SK-N-SH (cell line): ENCODE data around the gene PTCHD4. TPM values are rescaled to one million over a fixed set of nuclear protein-coding genes. Genes with fewer than 3 reads are reported as not detected.

ENCODE experiments used
- CTCF ChIA-PET: fragments of 300-600, 350-600 bp; formaldehyde crosslinking; extraction: SDS; loops from one replicate; lab custom pipeline; 2021; lab: Yijun Ruan, JAX
- POLR2A ChIA-PET: fragments of 350-600 bp; sonication (Branson Sonifier 250); formaldehyde crosslinking; extraction: SDS; loops from one replicate; lab custom pipeline; 2020; ENCODE audit warnings: antibody characterized with exemption, inconsistent platforms; lab: Yijun Ruan, JAX
- DNase-seq: peaks from one replicate; pipeline ENCODE4 v3.0.0; 2012
- H2AFZ ChIP-seq: fragments of 200-600 bp; sonication (generic); 2 replicates; pipeline ENCODE4 v1.8.1; 2016; ENCODE audit warnings: antibody characterized with exemption, mild to moderate bottlenecking, low read depth
- H3F3A ChIP-seq: fragments of 200-600 bp; sonication (generic); replicated peaks from 2 replicates; pipeline ENCODE3; 2016; ENCODE audit warnings: antibody characterized with exemption, mild to moderate bottlenecking; ENCODE audit not compliant: insufficient read depth
- H3K27ac ChIP-seq, 2 experiments: fragments of 200-500 bp in 1 of 2; fragments of 200-600 bp in 1 of 2; sonication (Bioruptor generic) in 1 of 2; sonication (generic), shearing (Covaris generic) in 1 of 2; 2 replicates each; pipeline versions ENCODE4 v1.5.1 to v1.6.1; 2014 to 2016; ENCODE audit warnings: low read depth in 2 of 2, inconsistent platforms in 1 of 2, low read length in 1 of 2, mild to moderate bottlenecking in 1 of 2, mixed read lengths in 1 of 2
- H3K27me3 ChIP-seq: fragments of 200-600 bp; sonication (generic), shearing (Covaris generic); 2 replicates; pipeline ENCODE4 v1.6.1; 2016; ENCODE audit warnings: mixed run types; ENCODE audit not compliant: insufficient read depth
- H3K36me3 ChIP-seq, 2 experiments: fragments of 200-500 bp in 1 of 2; fragments of 200-600 bp in 1 of 2; sonication (Bioruptor generic) in 1 of 2; sonication (generic) in 1 of 2; replicated peaks in 1 of 2; 2 replicates each; pipeline versions ENCODE3 to v1.5.1; 2014 to 2016; ENCODE audit warnings: low read length in 1 of 2, mild to moderate bottlenecking in 1 of 2; ENCODE audit not compliant: insufficient read depth in 2 of 2, control insufficient read depth in 1 of 2
- H3K4me1 ChIP-seq, 2 experiments: fragments of 200-500 bp in 1 of 2; fragments of 200-600 bp in 1 of 2; sonication (Bioruptor generic) in 1 of 2; sonication (generic), shearing (Covaris generic) in 1 of 2; 2 replicates each; pipeline versions ENCODE4 v1.5.1 to v1.6.1; 2014 to 2016; ENCODE audit warnings: low read depth in 1 of 2, low read length in 1 of 2, mixed run types in 1 of 2; ENCODE audit not compliant: insufficient read depth in 2 of 2, control insufficient read depth in 1 of 2
- H3K4me2 ChIP-seq: fragments of 200-600 bp; sonication (generic), shearing (Covaris generic); 2 replicates; pipeline ENCODE4 v1.6.1; 2017; ENCODE audit warnings: mixed run types
- H3K4me3 ChIP-seq, 2 experiments: fragments of 200-500 bp in 1 of 2; fragments of 200-600 bp in 1 of 2; sonication (Bioruptor generic) in 1 of 2; sonication (generic), shearing (Covaris generic) in 1 of 2; 2 replicates each; pipeline versions ENCODE4 v1.5.1 to v1.8.1; 2014 to 2016; ENCODE audit warnings: low read depth in 2 of 2, inconsistent platforms in 1 of 2, low read length in 1 of 2, mild to moderate bottlenecking in 1 of 2, mixed read lengths in 1 of 2, moderate library complexity in 1 of 2
- H3K79me2 ChIP-seq: fragments of 200-600 bp; sonication (generic); 2 replicates; pipeline ENCODE4 v1.8.1; 2017; ENCODE audit warnings: mild to moderate bottlenecking; ENCODE audit not compliant: insufficient read depth
- H3K9ac ChIP-seq: fragments of 200-600 bp; sonication (generic); 2 replicates; pipeline ENCODE4 v1.6.1; 2017; ENCODE audit warnings: mixed run types
- H3K9me2 ChIP-seq: fragments of 200-600 bp; sonication (generic); 2 replicates; pipeline ENCODE4 v1.6.1; 2017; ENCODE audit warnings: mixed run types
- H3K9me3 ChIP-seq: fragments of 200-600 bp; sonication (generic); 2 replicates; pipeline ENCODE4 v1.6.1; 2017; ENCODE audit warnings: mixed run types, mild to moderate bottlenecking, moderate library complexity
- H4K20me1 ChIP-seq: fragments of 200-600 bp; sonication (generic); 2 replicates; pipeline ENCODE4 v1.6.1; 2017; ENCODE audit warnings: mild to moderate bottlenecking, mixed run types; ENCODE audit not compliant: insufficient read depth
- FOSL2 ChIP-seq: IDR thresholded peaks from 2 replicates; pipeline ENCODE4 v1.4.0; 2012; ENCODE audit warnings: low read depth, mild to moderate bottlenecking, moderate library complexity, borderline replicate concordance
- FOXJ3 ChIP-seq: sonication (generic); formaldehyde crosslinking; IDR thresholded peaks from 2 replicates; pipeline ENCODE4 v1.5.1; 2020; ENCODE audit warnings: mild to moderate bottlenecking, missing genetic modification reagents
- JUND ChIP-seq: IDR thresholded peaks from 2 replicates; pipeline ENCODE4 v1.4.0; 2012
- MEF2A ChIP-seq: IDR thresholded peaks from 2 replicates; pipeline ENCODE4 v1.4.0; 2012; ENCODE audit warnings: low read depth, borderline replicate concordance
- NFIC ChIP-seq: IDR thresholded peaks from 2 replicates; pipeline ENCODE4 v1.4.0; 2012; ENCODE audit warnings: borderline replicate concordance
- RAD21 ChIP-seq: IDR thresholded peaks from 2 replicates; pipeline ENCODE4 v1.6.1; 2012; ENCODE audit warnings: mild to moderate bottlenecking, low read length
- RCOR1 ChIP-seq: fragments of 150-350 bp; IDR thresholded peaks from 2 replicates; pipeline ENCODE4 v1.6.1; 2017; ENCODE audit warnings: antibody characterized with exemption, low read length
- RFX5 ChIP-seq: IDR thresholded peaks from 2 replicates; pipeline ENCODE4 v1.6.1; 2012; ENCODE audit warnings: mild to moderate bottlenecking, improper control_type of control experiment, low read length
- SIN3A ChIP-seq: IDR thresholded peaks from 2 replicates; pipeline ENCODE4 v1.6.1; 2012; ENCODE audit warnings: low read depth, mild to moderate bottlenecking, low read length, moderate library complexity, borderline replicate concordance
- SMC3 ChIP-seq: IDR thresholded peaks from 2 replicates; pipeline ENCODE4 v1.6.1; 2012; ENCODE audit warnings: low read depth, low read length, improper control_type of control experiment
- TAF1 ChIP-seq: IDR thresholded peaks from 2 replicates; pipeline ENCODE4 v1.6.1; 2012; ENCODE audit warnings: low read depth, mild to moderate bottlenecking, low read length, moderate library complexity, borderline replicate concordance
- TCF12 ChIP-seq: IDR thresholded peaks from 2 replicates; pipeline ENCODE4 v1.4.0; 2012
- WGBS: methylation state at CpG from one replicate; pipeline ENCODE4 v1.1.6; 2017; ENCODE audit warnings: low lambda C conversion rate; 5-methylcytosine and 5-hydroxymethylcytosine counted together
- polyA plus RNA-seq, 3 experiments: library from polyadenylated mRNA; depleted of rRNA; stranded (reverse); fragments of >200 nt; gene quantifications; 2 replicates each; pipeline ENCODE4 v1.2.3, GENCODE V29; 2012
- TF ChIP-seq, protein P1 (sequence below): fragments of 200-600 bp; sonication (generic); IDR thresholded peaks from 2 replicates; pipeline ENCODE4 v1.6.1; 2017; ENCODE audit warnings: antibody characterized with exemption, mild to moderate bottlenecking, moderate library complexity
- TF ChIP-seq, protein P2 (sequence below): IDR thresholded peaks from 2 replicates; pipeline ENCODE4 v1.6.1; 2012; ENCODE audit warnings: mild to moderate bottlenecking, low read depth, low read length, moderate library complexity
- TF ChIP-seq, protein P3 (sequence below): IDR thresholded peaks from 2 replicates; pipeline ENCODE4 v1.4.0; 2012; ENCODE audit warnings: low read depth
- TF ChIP-seq, protein P4 (sequence below): fragments of 150-350 bp; IDR thresholded peaks from 2 replicates; pipeline ENCODE4 v1.6.1; 2017; ENCODE audit warnings: antibody characterized with exemption, low read length, low read depth, borderline replicate concordance
- TF ChIP-seq, protein P5 (sequence below): IDR thresholded peaks from 2 replicates; pipeline ENCODE4 v1.4.0; 2012; ENCODE audit warnings: low read depth, borderline replicate concordance

PTCHD4 gene
- polyA plus RNA-seq, 1 of the 3 experiments (the other 2 are of a cell fraction): 4.0 TPM

DNA sequence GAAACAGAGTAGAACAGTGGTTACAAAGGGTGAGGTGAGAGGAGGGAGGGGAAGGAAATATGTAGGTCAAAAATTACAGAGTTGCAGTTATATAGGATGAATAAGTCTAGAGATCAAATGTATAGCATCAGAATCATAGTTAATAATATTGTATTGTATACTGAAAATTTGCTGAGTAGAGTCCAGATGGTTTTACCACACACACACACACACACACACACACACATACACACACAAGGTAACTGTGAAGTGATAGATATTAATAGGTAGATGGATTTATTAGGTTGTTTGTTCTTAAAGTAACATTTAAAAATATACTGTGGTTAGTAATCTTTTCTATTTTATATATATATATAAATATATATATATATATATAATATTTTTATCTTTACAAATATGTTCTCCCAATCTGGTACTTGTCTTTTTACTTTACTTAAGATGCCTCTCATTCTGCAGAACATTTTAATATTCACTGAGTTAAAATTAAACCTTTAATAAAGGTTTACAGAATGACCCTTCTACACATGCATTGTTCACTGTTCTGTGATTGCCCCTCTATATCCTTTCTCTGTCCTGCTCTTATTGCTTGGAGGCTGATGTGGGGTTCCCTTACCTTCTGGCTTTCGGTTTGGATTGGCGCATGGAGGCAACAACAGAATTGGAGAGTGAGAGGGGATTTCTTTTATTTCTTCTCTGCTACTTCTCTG is 408 bp downstream of the PTCHD4 start:
- H3K9me2 ChIP-seq: no peaks in the 10 kb centered on the region
- ChIA-PET CTCF (no interaction called here), POLR2A (no interaction called here)
- H3K9me3 ChIP-seq: no peaks in the 10 kb centered on the region
- 51% methylated on average over 2 of the region's 2 CpGs for WGBS
- peak overlapping the region; percentile 50 to 74 for H3K4me3 ChIP-seq
- DNase-seq: no peak
- H3K4me1 ChIP-seq: peaks cover 0 to 2% of the 10 kb centered on the region in 2 experiments; a peak in 2 of 4 replicates
- H2AFZ ChIP-seq: peak overlapping the region; percentile 81
- no peaks in the 10 kb centered on the region; the same call in 1 of the 2 replicates for H4K20me1 ChIP-seq
- H3K79me2 ChIP-seq: peaks cover 54% of the 10 kb centered on the region
- H3K4me2 ChIP-seq: peak overlapping the region; percentile 72
- no peaks in the 10 kb centered on the region for H3K27me3 ChIP-seq
- H3K9ac ChIP-seq: peak overlapping the region; percentile 91
- H3K36me3 ChIP-seq: no peaks in the 10 kb centered on the region
- H3K27ac ChIP-seq: peak overlapping the region; percentile 88 to 89
- H3F3A ChIP-seq: no peaks in the 10 kb centered on the region
- no peak for TF ChIP-seq SIN3A
- TF ChIP-seq, all 33 proteins: peak for 0

DNA sequence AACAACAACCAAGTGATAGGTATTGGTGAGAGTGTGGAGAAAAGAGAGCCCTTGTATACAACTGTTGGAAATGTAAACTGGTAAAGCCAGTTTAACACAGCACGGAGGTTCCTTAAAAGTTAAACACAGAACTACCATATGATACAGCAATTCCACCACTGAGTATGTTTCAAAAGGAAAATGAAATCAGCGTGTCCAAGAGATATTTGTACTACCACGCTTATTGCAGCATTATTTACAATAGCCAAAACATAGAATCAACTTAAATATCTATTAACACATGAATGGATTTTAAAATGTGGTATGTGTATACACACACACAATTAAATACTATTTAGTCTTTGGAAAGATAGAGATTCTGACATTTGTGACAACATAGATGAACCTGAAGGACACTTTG is 1.1 kb downstream of the PTCHD4 start:
- Histone ChIP-seq H3K4me1 (peaks cover 0 to 2% of the 10 kb centered on the region in 2 experiments; a peak in 2 of 4 replicates), H3K4me2 (peak overlapping the region; percentile 50), H3K9me2 (no peaks in the 10 kb centered on the region), H3K36me3 (no peaks in the 10 kb centered on the region), H3K9me3 (no peaks in the 10 kb centered on the region), H4K20me1 (no peaks in the 10 kb centered on the region; the same call in 1 of the 2 replicates), H3K27me3 (no peaks in the 10 kb centered on the region), H2AFZ (peak overlapping the region; percentile 26; the same call in 1 of the 2 replicates), H3K9ac (peak overlapping the region; percentile 73), H3K79me2 (peaks cover 61% of the 10 kb centered on the region), H3K27ac (peak overlapping the region; percentile 48 to 88; a peak in 3 of 4 replicates)
- 18% methylated on average over 3 of the region's 3 CpGs for WGBS
- CTCF ChIA-PET: no interaction called here
- no peak for DNase-seq
- TF ChIP-seq RCOR1: no peak
- TF ChIP-seq JUND: no peak
- no peak for TF ChIP-seq RFX5
- TF ChIP-seq, protein P1, sequence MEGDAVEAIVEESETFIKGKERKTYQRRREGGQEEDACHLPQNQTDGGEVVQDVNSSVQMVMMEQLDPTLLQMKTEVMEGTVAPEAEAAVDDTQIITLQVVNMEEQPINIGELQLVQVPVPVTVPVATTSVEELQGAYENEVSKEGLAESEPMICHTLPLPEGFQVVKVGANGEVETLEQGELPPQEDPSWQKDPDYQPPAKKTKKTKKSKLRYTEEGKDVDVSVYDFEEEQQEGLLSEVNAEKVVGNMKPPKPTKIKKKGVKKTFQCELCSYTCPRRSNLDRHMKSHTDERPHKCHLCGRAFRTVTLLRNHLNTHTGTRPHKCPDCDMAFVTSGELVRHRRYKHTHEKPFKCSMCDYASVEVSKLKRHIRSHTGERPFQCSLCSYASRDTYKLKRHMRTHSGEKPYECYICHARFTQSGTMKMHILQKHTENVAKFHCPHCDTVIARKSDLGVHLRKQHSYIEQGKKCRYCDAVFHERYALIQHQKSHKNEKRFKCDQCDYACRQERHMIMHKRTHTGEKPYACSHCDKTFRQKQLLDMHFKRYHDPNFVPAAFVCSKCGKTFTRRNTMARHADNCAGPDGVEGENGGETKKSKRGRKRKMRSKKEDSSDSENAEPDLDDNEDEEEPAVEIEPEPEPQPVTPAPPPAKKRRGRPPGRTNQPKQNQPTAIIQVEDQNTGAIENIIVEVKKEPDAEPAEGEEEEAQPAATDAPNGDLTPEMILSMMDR: no peak
- TF ChIP-seq, protein P2, sequence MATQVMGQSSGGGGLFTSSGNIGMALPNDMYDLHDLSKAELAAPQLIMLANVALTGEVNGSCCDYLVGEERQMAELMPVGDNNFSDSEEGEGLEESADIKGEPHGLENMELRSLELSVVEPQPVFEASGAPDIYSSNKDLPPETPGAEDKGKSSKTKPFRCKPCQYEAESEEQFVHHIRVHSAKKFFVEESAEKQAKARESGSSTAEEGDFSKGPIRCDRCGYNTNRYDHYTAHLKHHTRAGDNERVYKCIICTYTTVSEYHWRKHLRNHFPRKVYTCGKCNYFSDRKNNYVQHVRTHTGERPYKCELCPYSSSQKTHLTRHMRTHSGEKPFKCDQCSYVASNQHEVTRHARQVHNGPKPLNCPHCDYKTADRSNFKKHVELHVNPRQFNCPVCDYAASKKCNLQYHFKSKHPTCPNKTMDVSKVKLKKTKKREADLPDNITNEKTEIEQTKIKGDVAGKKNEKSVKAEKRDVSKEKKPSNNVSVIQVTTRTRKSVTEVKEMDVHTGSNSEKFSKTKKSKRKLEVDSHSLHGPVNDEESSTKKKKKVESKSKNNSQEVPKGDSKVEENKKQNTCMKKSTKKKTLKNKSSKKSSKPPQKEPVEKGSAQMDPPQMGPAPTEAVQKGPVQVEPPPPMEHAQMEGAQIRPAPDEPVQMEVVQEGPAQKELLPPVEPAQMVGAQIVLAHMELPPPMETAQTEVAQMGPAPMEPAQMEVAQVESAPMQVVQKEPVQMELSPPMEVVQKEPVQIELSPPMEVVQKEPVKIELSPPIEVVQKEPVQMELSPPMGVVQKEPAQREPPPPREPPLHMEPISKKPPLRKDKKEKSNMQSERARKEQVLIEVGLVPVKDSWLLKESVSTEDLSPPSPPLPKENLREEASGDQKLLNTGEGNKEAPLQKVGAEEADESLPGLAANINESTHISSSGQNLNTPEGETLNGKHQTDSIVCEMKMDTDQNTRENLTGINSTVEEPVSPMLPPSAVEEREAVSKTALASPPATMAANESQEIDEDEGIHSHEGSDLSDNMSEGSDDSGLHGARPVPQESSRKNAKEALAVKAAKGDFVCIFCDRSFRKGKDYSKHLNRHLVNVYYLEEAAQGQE: no peak
- TF ChIP-seq RAD21: no peak
- no peak for TF ChIP-seq MEF2A
- TF ChIP-seq, protein P3, sequence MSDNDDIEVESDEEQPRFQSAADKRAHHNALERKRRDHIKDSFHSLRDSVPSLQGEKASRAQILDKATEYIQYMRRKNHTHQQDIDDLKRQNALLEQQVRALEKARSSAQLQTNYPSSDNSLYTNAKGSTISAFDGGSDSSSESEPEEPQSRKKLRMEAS: no peak
- no peak for TF ChIP-seq TCF12
- TF ChIP-seq TAF1: no peak
- TF ChIP-seq SMC3: no peak
- TF ChIP-seq, protein P4, sequence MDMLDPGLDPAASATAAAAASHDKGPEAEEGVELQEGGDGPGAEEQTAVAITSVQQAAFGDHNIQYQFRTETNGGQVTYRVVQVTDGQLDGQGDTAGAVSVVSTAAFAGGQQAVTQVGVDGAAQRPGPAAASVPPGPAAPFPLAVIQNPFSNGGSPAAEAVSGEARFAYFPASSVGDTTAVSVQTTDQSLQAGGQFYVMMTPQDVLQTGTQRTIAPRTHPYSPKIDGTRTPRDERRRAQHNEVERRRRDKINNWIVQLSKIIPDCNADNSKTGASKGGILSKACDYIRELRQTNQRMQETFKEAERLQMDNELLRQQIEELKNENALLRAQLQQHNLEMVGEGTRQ: no peak
- no peak for TF ChIP-seq FOXJ3 (CRISPR knock-in tag)
- TF ChIP-seq NFIC: no peak
- TF ChIP-seq, protein P5, sequence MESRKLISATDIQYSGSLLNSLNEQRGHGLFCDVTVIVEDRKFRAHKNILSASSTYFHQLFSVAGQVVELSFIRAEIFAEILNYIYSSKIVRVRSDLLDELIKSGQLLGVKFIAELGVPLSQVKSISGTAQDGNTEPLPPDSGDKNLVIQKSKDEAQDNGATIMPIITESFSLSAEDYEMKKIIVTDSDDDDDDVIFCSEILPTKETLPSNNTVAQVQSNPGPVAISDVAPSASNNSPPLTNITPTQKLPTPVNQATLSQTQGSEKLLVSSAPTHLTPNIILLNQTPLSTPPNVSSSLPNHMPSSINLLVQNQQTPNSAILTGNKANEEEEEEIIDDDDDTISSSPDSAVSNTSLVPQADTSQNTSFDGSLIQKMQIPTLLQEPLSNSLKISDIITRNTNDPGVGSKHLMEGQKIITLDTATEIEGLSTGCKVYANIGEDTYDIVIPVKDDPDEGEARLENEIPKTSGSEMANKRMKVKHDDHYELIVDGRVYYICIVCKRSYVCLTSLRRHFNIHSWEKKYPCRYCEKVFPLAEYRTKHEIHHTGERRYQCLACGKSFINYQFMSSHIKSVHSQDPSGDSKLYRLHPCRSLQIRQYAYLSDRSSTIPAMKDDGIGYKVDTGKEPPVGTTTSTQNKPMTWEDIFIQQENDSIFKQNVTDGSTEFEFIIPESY: no peak
- no peak for TF ChIP-seq FOSL2
- TF ChIP-seq, all 33 proteins: peak for 0
- Histone ChIP-seq H3F3A (no peaks in the 10 kb centered on the region), H3K4me3 (peak overlapping the region; percentile 45 to 74; a peak in 3 of 4 replicates)
- POLR2A ChIA-PET: no interaction called here
